ENCODE results near the gene TTF2.

DNA sequence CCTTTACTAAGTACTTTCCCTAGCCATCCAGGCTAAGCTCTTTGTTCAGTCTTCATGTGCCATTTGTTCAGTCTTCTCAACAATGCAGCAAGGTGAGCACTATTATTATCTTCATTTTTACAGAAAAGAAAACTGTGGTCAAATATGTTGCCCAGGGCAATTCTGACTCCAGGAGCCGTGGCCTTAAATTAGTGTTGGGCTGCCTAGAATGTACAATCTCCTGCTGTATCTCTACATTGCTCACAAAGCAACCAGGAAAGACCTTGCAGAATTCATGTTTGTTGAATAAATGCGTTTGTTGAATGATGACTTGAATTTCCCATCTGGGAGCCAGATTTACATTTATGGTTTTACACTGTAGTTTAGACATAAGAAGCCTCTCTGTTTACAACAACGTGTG, 44.4 kb upstream of the TTF2 start:
- TF ChIP-seq POLR2AphosphoS5 (IDR thresholded peaks at IDR 0.05; ENCODE audit: low read depth) (no peak), ETS1 (IDR thresholded peaks at IDR 0.05) (no peak), EZH2 (IDR thresholded peaks at IDR 0.05; ENCODE audit: low read depth, unreplicated experiment) (no peak), REST (IDR thresholded peaks at IDR 0.05; ENCODE audit: unreplicated experiment) (no peak), CREB1 (CRISPR knock-in tag; IDR thresholded peaks at IDR 0.05; ENCODE audit: low read depth) (no peak), EZH2phosphoT487 (IDR thresholded peaks at IDR 0.05; ENCODE audit: unreplicated experiment) (no peak), STAT1 (IDR thresholded peaks at IDR 0.05; ENCODE audit: unreplicated experiment) (no peak), NANOG (IDR thresholded peaks at IDR 0.05; ENCODE audit: borderline replicate concordance) (no peak)
- TF ChIP-seq, protein P1, sequence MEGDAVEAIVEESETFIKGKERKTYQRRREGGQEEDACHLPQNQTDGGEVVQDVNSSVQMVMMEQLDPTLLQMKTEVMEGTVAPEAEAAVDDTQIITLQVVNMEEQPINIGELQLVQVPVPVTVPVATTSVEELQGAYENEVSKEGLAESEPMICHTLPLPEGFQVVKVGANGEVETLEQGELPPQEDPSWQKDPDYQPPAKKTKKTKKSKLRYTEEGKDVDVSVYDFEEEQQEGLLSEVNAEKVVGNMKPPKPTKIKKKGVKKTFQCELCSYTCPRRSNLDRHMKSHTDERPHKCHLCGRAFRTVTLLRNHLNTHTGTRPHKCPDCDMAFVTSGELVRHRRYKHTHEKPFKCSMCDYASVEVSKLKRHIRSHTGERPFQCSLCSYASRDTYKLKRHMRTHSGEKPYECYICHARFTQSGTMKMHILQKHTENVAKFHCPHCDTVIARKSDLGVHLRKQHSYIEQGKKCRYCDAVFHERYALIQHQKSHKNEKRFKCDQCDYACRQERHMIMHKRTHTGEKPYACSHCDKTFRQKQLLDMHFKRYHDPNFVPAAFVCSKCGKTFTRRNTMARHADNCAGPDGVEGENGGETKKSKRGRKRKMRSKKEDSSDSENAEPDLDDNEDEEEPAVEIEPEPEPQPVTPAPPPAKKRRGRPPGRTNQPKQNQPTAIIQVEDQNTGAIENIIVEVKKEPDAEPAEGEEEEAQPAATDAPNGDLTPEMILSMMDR (conservative IDR thresholded peaks at IDR 0.05; ENCODE audit: low read depth in 2 of 2), result no peak
